Islet precursor cell (in vitro differentiated cells): ENCODE measurements around the gene NUAK1.

ENCODE experiments used
- DNase-seq: peaks from one replicate; pipeline ENCODE4 v3.0.0-alpha.2; 2018

The NUAK1 gene

DNA sequence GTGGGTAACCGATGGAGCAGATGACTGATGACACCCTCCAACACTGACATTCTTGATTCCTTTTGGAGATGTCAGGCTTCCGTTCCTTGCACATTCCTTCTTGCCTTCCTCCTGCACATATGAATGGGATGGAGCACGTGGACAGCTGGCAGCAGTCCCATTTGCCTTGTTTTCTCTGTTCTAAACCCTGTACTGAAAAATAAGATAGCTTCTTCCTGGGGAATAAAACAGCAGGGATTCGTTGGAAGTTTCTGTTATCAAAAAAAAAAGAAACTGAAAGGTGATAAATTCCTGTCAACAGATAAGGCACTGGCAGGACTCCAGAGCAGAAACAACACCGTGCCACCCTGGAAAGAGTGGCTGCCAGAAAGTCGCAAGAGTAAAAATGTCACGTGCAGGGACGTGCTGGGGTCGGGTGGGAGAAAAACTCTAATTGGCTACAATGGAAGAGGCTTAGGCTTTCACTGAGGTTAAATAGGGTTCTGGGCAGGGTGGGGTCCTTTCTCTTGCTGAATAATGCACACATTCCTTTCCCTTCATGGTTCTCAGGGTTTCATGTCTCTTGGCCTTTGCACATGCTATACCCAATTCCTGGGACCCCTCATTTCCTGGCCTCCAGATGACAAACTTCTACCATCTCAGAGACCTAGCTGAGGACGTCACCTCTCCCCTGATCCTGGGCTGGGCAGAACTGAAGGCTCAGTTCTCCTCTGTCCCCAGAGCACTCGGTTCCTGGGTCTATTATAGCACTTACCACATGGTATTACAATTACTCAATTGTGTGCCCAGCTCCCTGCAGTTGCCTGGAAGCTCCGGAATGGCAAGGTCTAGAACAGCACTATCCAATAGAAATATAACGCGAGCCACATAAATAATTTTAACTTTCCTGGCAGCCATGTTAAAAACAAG, 7.0 kb upstream of the NUAK1 start:
- DNase-seq: peak; percentile 50

DNA sequence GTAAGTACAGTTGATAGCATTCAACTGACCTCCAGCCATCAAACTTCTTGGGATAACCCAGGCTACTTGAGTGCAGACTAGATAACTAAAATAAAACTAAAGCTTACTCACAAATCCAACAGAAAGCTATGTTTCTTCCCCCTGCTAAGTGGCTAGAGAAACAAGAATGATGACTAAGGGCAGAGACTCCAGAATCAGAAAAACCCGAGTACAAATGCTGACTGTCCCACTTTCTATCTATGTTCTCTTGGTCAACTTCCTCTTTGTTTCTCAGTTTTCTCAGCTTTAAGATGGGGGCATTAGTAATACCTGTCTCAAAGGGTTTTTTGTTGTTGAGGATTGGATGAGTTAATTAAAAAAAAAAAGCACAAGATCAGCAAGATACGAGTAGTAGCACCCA, 6.1 kb upstream of the NUAK1 start:
- no peak for DNase-seq

DNA sequence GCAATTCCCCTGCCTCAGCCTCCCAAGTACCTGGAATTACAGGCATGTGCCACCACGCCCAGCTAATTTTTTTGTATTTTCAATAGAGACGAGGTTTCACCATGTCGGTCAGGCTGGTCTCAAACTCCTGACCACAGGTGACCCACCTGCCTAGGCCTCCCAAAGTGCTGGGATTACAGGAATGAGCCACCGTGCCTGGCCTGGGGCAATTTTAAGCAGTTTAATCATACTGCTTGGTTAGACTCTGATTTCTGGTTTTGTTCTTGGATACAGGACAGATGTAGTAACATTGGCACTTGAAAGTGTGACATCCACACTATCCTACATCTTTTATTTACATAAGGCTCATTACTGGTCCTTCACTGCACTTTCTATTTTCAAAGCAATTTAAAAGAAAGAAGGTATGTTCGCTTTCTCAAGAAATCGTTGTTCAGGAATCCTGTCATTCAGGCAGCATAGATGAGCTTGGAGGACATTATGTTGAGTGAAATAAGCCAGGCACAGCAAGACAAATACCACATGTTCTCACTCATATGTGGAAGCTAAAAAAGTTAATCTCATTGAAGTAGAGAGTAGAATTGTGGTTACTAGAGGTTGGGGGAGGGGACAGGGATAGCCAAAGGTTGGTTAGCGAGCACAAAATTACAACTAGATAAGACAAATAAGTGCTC, 4.0 kb upstream of the NUAK1 start:
- peak; percentile 70 for DNase-seq

DNA sequence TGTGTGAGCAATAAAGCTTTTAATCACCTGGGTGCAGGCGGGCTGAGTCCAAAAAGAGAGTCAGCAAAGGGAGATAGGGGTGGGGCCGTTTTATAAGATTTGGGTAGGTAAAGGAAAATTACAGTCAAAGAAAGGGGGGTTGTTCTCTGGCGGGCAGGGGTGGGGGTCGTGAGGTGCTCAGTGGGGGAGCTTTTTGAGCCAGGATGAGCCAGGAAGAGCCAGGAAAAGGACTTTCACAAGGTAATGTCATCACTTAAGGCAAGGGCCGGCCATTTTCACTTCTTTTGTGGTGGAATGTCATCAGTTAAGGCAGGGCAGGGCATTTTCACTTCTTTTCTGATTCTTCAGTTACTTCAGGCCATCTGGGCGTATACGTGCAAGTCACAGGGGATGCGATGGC, 3.2 kb upstream of the NUAK1 start:
- peak; percentile 31 for DNase-seq

DNA sequence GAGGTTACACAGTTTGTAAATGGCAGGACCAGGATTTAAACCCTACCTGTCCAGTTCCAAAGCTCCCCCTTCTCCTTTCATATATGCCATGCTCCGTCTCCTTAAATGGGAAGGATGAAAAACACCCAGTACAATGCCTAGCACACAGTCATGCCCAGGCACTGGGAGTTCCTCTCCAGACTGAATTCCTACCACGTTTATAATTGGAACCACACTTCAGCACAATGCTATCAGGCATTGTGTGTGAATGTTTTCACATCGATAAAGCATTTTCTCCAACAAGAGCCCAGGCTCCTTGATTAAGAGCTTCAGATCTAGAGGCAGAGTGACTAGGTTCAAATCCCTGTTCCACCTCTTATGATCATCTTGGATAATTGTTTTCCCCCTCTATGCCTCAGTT, 2.7 kb upstream of the NUAK1 start:
- DNase-seq: peak; percentile 53

DNA sequence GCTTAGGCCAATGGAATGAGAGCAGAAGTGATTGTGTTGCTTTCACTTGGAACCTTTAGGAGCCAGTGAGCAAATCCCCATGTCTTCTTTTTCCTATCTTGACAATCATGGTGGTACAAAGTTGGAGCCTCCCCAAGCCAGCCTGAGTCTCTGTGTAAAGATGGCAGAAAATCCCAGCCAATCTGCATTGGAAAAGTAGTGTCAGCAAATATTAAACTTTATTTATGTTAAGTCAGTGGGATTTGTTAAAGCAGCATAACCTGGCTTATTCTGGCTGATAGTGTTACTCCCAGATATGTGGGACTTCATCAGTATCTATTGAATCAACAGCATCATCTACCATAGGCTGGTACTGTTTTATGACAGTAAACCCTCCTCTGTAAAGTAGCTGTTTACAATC, 2.2 kb upstream of the NUAK1 start:
- DNase-seq: no peak

DNA sequence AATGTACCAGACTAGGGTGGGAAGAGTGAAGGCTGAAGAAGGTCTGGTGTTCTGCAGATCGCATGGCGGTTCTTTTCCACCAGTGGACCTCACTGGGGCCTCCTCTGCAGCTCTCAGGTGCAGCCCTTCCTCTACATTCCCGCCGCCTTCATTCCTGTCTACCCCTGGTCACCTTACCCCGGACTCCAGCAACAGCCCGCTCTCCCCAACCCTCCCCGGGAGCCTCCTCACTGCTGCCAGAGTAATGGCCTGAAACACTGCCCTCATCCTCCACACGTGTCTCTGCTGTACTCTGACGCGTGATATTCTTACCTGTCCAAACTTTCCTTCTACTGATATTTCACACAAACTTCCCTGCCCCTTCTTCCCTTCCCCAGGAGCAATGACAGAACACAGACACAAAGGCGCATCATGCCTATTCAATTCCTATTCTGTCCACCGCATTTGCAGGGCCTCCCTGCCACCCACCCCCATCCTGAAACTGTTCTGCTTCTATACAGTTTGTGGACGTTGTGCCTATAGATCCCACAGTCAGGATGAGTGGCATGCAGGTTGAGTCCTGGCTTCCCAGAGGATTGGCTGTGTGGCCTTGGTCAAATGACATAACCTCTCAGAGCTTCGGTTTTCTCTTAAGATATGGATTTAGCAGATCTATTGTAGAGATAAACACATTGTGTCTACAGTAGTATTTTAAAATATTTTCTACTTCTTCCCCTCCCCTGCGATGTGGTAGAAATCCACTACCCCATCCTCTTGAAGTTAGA, 1.7 kb upstream of the NUAK1 start:
- DNase-seq: peak; percentile 73

DNA sequence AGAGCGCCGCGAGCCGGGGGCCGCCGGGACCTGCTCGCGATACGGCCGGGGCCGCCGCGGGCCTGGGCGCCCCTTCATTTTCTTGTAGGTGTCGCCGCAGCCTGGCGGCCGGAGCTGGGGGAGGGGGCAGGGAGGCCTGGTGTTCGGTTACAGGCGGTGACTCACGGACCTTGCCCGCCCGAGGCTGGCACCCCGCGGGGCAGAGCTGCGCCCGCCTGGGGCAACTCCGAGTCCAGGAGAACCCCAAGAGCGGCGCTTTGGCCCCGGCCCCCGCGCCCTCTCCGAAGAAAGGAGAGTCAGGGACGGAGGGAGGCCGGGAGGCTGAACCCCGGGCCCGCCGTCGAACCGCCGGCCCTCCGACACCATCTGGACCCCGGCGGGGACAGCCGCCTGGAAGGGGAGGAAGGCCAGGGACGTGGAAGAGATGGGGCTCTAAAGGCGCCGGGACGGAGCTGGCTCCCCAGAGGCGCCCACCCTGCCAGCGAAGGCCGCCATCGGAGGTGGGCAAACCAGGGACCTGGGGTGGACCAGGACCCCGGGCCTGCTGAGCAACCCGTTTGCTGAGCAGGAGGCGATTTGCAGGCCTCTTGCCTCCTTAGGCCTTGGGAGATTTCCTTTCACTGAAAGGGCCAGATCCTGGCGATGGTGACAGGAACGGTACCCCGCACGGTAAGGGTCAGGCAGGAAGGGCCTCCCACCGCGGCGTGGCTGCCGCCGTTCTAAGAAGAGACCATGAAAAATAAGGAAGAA, 843 bp upstream of the NUAK1 start:
- peak; percentile 95 for DNase-seq

DNA sequence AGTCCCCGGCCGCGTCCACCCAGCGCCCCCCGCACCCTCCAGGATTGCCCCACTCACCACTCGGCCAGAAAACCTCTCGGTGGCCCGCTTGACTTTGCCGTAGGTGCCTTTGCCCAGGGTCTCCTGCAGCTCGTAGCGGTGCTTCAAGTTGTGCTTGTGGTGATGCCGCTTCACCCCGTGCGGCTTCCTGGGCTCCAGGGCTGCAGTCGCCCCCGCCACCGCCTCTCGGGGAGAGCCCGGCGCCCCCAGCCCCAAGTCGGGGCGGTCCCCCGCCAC, 459 bp downstream of the NUAK1 start:
- no peak for DNase-seq

DNA sequence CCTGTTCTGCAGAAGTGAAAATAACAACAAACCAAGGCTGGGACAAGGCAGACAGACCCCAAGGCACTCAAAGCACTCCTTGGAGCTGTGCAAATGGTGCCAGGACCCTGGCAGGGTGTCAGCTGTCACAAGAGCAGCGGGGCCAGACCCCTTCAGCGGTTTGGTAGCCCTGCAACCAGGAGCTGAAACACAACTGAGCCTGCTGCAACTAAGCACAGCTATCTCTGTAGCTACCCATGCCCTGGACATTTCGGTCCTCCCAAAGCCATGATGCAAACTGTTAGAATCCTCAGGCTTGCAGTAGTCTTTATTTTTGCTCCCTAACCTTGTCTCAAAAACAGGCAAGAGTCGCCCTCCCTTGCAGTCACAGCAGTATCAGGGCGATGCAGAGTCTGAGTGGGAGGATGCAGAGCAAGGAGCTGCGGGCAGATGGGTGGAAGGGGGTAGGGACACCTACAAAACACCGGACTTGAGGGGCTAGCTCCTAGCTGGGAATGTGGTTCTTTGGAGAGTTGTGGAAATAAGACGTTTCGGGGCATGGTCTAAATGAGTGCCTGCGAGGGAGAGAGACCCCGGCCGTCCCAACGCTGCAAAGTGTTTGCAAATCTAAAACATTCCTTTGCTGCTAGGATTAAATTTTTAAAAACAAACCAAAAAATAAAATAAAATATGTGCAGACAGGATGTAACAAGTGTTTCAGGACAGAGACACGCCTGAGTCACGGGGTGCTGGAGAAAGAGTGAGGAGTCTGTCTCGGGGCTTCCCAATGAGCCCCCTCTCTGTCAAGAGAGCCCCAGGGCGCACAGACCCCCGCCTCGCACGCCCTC, 1.0 kb downstream of the NUAK1 start:
- DNase-seq: no peak

DNA sequence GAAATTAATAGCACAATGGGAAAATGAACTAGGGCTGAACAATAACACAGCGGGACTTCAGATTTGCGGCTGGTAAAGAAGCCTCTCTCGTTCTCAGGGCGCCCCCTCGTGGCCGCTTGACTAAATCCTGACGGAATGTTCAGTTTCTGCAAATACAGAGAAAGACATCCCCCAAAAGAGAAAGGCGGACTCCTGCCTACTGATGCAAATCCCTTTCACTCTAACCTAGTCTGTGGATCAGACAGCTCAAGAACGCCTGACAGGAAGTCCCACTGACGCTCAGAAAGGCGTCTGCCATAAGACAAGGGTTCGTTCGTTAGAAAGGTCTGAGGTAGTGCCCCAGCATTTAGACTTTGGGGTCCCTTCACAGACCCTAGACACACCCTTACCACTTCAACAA, 2.5 kb downstream of the NUAK1 start:
- DNase-seq: peak; percentile 96

DNA sequence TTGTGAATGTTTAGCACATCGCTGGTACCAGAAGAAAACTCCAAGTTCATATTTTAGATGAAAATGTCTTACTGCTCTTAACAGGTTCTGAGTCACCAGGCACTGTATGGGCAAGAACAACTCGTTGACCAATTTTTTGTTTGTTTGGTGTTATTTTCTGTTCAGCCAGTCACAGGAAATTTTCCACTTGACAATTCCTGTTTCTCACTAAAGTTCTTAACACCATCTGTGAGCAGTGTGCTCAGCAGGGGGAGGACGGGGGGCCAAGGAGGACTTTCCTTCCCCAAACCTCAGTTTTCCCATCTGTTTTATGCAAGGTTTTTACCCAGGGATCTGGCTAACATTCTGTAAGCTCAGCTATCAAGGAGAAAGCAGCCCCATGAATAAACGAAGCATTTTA, 3.0 kb downstream of the NUAK1 start:
- no peak for DNase-seq

DNA sequence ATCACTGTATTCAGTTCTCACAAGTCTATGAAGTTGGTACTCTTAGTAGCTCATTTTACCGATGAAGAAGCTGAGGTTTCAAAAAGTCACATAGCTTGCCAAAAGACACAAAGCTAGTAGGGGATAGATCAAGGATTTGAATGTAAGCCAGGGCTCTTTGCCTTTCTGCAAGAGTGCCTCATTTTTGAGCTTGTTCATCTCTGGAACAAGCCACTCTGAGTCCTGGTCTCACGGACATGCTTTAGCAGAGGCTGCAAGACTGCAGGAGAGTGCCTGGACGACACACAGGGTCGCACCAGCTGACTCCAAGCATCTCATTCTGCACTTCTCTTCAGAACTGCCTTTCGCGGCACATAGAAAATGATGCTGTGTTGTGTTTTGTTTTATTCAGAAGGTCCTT, 3.7 kb downstream of the NUAK1 start:
- DNase-seq: no peak

DNA sequence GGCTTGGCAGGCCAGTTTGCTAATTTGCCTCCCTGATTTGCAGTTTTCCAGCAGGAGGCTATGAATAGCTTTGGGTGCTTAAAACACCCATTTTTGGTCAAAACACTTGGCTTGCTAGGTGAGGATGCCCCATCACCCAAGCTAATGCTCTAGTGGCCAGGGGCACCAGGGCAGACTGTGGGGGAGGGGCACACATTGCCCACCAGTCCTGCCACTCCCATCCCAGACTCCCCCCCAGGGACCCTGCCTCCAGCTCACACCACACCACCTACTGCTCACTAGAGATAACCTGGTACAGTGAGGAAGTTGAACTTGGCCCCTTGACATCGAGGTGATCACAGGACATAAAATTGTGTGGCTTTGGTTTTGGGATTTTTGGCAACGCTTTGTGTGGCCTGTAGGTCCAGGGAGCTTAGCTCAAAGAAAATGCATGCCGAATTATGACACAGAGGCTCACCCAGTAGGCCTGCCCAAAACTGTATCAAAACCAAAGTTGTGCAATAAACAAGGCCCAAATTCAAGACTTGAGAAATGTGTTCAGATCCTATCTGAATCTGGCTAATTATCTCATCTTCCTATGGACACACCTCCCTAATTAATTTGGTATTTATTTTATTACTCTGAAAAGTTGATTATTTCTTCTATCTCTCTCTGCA, 4.3 kb downstream of the NUAK1 start:
- no peak for DNase-seq

DNA sequence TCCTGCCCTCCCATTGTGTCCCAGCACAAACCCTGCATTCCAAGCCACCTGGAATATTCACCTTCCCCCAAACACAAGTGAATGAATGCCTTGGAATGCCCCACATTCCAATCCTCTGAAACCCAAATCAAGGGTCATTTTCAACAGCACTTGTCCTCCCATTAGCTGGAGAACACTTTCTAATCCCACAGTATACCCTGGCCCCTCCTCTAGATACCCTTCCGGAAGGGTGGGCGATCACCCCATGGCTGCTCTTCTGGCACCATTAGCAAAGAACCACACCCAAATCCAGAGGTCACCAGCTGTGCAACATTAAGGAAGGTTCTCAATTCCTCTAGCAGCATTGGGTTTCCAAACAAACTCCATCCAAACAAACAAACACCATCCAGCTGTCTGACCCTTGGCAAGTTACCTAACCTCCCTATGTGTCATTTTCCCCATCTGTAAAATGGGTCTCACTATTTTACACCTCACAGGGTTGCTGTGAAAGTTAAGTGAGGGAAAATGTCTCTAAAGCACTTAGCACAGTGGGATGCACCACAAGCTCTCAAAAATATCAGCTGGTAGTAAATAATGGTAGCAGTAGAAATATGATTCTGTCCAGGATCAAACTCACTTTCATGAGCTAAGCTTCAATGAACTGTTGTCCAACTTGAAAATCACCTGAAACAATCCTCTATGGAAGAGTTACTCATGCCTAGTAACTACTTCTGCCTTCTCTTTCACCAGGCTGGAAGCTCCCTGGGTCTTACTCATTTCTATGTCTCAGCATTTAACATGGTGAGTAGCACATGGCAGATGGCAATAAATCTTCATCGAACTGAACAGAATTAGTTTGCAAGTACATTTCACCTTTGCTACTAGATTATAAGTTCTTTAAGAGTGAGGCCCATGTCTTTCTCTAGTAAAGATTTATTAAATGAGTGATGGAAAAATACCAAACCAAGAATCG, 5.3 kb downstream of the NUAK1 start:
- DNase-seq: peak; percentile 90

DNA sequence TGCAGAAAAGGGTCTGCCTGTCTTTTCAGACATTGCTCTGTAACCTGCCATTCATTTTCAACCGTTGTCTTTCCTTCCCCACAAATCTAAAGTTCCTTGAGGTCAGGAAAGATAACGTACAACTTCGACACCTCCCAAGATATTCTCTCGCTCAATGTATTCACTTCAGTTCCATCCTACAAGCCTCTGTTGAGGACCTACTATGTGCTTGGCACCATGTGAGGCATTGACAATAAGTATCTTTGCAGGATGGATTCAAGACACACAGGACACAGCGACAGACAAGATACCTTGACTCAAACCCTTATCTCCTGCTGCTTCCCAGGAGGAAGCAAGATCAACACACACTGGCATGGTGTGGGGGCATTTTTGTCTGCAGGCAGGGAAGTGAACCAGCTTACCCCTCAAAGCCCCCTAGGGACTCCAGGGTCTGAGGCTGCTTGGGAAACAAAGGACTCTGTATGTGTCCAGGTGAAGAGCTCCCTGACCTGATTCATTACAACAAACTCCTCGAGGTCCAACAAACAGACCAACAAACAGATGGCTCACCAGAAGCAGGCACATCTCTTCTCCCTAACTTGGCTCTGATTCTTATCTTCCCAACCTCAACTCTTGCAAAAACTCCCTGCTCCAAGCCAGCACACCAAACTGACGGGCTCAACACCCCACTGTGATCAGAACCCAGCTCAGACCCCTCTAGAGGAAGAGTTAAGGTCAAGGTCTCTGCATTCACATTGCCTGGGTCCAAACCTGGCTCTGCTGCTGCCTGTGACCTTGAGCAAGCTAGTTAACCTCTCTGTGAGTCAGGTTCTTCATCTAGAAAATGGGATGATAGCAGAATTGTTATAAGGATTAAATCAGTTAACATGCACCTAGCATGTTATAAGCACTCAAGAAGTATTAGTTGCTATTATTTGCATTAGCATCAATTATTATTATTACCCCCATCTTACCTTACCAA, 6.3 kb downstream of the NUAK1 start:
- peak; percentile 72 for DNase-seq

DNA sequence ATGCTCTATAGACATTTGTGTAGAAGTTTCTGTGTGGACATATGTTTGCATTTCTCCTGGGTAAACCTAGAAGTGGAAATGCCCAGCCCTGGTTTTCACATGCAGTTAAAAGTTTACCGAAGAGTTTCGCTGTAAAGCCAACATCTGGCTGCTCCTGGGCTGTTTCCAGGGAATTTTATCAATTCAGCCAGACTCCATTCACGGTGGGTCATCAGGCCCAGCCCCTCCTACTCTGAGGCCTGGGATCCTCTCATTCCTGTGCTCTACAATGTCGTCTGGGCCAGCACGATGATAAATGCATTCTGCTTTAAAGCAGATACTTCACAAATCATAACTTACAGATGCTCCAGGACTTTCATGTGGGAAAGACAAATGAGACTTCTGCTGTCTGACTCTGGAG, 7.1 kb downstream of the NUAK1 start:
- DNase-seq: peak; percentile 85

DNA sequence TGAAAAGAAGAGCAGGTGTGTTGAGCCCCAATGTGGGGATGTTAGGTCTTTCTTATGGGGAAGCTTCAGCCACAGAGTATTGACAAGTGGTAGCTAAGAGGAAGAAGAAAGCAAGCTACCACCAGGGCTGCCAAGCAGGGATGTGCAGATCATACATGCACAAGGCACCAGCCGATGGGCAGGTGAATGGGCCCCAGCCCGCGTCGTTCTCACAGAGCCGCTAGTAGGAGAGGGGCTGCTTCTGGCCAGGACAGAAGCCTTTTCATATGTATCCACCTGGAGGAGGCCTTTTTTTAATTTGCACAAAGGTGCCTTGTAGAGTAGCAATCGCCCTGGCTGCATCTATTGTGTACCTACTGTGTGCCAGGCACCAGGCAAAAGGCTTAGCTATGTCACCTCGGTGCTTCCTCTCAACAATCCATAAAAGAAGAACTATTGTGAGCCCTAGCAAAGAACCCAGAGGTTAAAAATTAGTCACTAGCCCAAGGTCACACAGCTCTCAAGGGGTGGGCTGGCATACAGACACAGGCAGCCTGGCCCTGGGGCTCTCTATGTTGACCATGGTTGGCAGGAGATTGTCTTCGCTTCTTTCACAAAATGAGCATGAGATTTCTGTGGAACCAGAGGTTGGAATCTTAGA, 8.2 kb downstream of the NUAK1 start:
- peak; percentile 53 for DNase-seq
